Raji (cell line): Measurements from ENCODE around the gene CACNA1G.

ENCODE experiments used
- POLR2A ChIP-seq: IDR thresholded peaks from 2 replicates; pipeline ENCODE4 v1.6.1; 2011; ENCODE audit warnings: low read depth, low read length, control low read depth; ENCODE audit not compliant: insufficient read depth

CACNA1G gene

DNA sequence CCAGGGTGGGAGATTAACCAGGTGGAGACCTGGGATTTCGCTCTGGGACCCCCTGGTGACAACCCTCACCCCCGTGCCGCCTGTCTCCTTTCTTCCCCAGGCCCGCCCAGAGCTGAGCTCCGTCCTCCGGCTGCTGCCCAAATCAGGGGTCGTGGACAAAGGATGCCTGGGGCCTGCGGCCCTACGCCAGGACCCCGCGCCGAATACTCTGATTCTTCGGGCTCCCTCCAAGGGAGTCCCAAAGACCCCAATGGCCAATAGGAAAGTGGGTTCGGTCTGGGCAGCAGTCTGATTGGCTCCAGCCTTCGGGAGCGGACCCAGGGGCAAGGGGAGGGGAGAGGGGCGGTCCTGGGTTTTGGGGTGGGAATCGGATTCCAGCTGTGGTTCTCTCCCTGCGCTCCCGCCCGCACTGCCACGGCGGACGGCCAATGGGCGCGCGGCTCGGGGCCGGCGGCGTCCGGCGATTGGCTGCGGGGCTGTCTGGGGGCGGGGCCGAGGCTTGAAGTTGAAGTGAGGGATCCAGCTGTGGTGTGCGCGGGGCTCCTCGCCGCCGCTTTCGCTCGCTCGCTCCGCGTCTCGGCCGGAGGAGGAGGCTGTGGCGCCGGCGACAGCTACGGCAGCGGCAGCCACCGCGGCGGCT lies at the start of gene CACNA1G:
Gene CACNA1G (plus strand): TSS at position 531 of the 640 bp plus-strand sequence. CDS start 745 bp downstream, outside the sequence.
- TF ChIP-seq POLR2A = no peak

DNA sequence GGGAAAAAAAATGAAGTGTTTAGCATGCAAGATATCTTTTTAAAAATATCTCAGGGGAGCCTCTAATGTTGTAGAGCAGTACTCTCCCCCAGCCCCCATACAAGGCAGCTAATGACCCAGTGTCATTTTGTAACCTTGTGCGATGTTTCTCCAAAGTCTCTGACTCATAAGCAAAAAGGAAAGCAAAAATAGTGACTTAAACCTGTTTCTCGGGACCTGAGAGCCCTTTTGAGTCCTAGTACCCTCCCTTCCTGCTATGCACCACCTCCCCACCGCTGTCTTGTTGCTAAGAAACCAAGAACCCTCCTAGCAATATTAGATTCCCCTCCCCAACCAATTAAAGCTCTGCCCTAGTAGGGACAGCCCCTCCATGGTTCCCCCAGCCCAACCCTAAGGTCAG lies 49.5 kb upstream of the CACNA1G start:
- TF ChIP-seq POLR2A = no peak

- TF ChIP-seq POLR2A = no peak
Measured at GRCh38 chr17:50513495-50513894, 47.0 kb upstream of the CACNA1G start.

DNA sequence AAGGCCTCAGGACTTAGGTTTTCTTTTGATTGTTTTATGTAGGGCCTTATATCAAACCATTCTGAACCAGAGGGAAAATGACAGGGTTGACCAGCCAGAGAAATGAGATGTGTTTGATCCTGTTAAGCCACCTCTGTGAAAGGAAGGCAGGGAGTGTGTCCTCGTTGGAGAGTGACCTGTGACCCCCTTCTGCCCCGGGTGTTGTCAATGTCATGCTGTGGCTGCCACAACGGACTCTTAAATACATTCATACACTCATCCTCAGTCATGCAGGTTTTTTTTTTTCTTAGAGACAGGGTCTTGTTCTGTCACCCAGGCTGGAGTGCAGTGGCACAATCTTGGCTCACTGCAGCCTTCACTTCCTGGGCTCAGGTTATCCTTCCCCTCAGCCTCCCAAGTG lies 46.1 kb upstream of the CACNA1G start:
- no peak for TF ChIP-seq POLR2A

DNA sequence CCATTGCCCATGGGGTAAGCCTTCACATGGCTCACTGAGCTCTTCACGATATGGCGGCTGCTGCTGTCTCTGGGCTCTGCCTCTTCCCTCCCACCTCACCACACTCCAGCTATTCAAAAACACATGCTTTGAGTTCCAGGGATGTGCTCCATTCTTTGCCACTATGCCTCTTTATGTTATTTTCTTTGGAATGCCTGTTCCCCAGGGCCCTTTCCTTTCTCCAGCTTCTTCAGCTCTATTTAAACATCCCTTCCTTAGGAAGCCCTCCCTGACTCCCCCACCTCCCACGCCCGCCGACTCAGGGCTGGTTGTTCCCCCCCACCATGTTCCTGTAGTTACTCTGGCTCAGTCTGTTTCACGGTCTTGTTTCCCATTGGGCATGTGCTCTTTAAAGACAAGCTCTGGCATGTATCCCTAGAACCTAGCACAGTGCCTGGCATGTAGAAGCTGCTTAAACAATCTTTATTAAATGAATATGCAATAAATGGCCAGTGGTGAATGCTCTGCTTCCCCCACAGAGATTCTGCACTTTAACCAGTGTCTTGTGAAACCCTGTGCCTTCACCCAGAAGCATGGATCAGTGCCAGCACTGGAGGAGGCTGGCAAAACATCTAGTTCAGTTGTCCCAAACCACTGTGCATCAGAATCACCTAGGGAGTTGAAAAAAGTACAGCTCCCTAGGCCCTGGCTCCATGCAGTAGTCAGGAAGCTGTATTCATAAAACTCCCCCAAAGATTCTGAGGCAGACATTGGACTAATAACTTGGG lies 45.4 kb upstream of the CACNA1G start:
- no peak for TF ChIP-seq POLR2A

- no peak for TF ChIP-seq POLR2A
Measured at GRCh38 chr17:50517011-50517410, 43.5 kb upstream of the CACNA1G start.

DNA sequence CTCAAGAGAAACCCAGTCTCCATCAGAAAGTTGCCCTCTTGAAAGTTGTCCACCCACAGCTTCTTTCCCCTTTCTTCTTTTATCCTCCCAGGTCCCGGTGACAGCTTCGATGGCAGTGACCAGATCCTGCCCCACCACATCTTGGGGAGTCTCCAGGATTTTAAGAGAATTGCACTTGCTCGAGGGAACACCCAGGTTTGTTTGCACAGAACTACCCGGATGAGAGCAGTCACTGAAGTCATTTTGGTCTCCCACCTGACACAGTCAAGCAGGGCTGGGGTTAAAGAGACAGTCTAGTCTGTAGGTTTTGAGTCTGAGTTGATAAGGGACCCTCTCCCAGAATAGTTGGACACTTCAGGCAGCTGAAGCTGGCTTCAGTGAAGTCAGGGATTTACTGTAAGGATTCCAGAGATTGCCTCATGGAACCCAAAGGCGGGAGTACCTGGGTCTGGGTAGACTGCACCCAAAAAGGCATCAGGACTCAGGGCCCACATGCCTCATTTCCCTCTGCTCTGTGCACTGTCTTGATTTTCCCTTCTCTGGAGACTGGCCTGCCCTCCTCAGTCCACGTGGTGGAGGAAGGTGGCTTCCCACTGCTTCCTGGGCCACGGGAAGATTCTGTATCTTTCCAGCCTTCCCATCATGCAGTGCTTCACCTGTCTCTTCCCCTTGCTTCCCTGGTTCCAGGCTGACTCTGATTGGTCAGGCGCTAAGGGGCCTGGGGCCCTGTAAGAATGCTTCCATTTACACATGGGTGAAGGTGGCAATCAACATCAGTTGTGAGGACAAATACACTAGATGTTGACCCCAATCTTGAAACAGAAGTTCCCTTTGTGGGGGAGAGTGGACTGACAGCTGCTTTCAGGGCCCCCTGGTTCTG lies 42.8 kb upstream of the CACNA1G start:
- TF ChIP-seq POLR2A = no peak

DNA sequence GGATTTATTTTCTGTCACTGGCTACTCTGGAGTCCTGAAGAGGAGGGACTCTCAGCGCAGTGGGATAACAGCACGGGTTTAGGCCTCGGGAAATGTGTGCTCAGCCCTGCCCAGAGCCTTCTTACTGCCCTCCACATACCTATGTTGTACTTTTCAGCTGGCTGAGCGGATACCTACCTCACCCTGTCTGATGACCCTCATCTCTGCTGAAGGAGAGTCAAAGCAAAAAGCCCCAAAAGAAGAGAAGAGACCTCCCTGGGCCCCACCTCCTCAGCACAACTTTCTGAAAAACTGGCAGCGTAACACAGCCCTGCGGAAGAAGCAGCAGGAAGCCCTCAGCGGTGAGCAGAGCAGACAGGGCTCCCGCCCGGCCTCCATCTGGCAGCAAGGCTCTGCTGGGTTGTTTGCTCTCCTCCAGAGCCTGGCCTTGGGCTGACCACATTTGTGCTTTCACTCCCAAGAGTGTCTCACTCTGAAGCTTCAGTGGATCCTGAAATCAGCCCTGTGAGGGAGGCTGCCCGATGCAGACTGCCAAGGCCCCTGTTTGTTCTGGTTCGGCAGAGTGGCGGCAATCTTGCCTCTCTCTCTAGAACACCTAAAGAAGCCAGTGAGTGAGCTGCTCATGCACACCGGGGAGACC lies 42.0 kb upstream of the CACNA1G start:
- TF ChIP-seq POLR2A = no peak

GRCh38 chr17:50519141-50519834 lies 41.2 kb upstream of the CACNA1G start:
- no peak for TF ChIP-seq POLR2A

DNA sequence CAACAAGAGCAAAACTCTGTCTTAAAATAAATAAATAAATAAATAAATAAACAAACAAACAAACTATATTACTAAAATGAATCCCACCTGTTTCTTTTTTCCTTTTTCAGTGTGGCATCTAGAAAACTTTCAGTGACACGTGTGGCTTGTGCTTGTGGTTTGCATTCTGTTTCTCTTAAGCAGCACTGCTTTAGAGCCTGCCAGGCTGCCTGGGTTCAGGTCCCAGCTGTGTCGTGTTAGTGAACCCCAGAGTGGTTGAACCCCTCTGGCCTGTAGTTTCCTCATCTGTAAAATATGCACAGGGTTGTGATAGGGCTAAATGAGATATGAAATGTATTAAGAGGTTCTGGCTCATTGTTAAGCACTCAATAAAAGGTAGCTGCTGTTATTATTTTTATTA lies 40.0 kb upstream of the CACNA1G start:
- no peak for TF ChIP-seq POLR2A

GRCh38 chr17:50521514-50521913 lies 39.0 kb upstream of the CACNA1G start:
- no peak for TF ChIP-seq POLR2A

DNA sequence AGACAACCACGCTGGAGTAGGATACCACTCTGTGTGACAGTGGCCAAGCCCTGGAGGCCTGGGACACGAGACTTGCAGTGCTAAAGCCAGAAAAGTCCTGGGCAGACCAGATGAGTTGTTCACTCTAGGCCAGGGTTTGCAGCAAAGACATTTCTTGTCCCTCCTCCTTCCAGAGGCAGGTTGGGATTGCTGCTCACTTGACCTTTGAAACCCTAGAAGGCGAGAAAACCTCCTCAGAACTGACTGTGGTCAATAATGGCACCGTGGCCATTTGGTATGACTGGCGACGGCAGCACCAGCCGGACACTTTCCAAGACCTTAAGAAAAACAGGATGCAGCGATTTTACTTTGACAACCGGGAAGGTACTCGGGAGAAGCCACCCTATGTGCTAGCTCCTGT lies 37.7 kb upstream of the CACNA1G start:
- no peak for TF ChIP-seq POLR2A

GRCh38 chr17:50523208-50523607 lies 37.3 kb upstream of the CACNA1G start:
- no peak for TF ChIP-seq POLR2A

DNA sequence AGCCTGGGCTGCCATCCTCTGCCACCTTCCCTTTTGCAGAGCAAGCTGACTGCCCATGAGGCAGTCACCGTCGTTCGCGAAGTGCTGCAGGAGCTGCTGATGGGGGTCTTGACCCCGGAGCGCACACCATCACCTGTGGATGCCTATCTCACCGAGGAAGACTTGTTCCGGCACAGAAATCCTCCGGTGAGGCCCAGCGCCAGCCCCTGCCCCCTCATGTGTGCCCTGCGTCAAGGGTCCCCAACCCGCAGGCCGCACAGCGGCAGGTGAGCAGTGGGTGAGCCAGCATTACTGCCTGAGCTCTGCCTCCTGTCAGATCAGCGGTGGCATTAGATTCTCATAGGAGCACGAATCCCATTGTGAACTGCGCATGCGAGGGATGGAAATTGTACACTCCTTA lies 35.7 kb upstream of the CACNA1G start:
- TF ChIP-seq POLR2A = no peak
